Heart left ventricle (tissue), 13 donors: ENCODE measurements around the gene PAPOLA.

ENCODE experiments used
- POLR2A ChIP-seq, 2 donors: fragments of 450-650 bp; IDR thresholded peaks; one replicate each; pipeline ENCODE4 v1.6.1; 2017; ENCODE audit warnings: antibody characterized with exemption in 2 of 2, mild to moderate bottlenecking in 2 of 2, moderate library complexity in 2 of 2
- TF ChIP-seq, protein P1 (sequence below), 12 donors: fragments of 200-600 bp; sonication (generic) in 4 of 12; IDR thresholded peaks; one replicate each; pipeline versions ENCODE4 v1.5.0 to v1.8.0; 2018 to 2022; ENCODE audit warnings: antibody characterized with exemption in 12 of 12, mild to moderate bottlenecking in 5 of 12
- donor health status: ischemic (EF 13 %, LVEDD 7.1; RV severe dilation, severe dysfunction).
- donor health status: DM: no; HTN: yes; CAD: no.
- donor health status: DM: no; HTN: no; CAD: no.
- donor health status: ischemic (EF 25% LVEDD 6.9; RV normal size, moderate dysfunction).
- donor health status: ischemic (EF 25% LVEDD 5.7; RV mildly dilated, moderate dysfunction).
- donor health status: ischemic (EF 35%, LVEDD 5.7; RV mildly dilated, moderate dysfunction).
- donor health status: nonischemic (EF 11% LVEDD 7.7; RV severe dilation, severe dysfunction).
- donor health status: DM: yes; HTN: yes; CAD: no.
- donor health status: PGD.
- donor health status: ischemic (EF 29% LVEDD 5.4; RV normal size, mild dysfunction).
- donor health status: nonischemic (EF 23%, LVEDD 6.1; RV moderate dilation, normal function).

DNA sequence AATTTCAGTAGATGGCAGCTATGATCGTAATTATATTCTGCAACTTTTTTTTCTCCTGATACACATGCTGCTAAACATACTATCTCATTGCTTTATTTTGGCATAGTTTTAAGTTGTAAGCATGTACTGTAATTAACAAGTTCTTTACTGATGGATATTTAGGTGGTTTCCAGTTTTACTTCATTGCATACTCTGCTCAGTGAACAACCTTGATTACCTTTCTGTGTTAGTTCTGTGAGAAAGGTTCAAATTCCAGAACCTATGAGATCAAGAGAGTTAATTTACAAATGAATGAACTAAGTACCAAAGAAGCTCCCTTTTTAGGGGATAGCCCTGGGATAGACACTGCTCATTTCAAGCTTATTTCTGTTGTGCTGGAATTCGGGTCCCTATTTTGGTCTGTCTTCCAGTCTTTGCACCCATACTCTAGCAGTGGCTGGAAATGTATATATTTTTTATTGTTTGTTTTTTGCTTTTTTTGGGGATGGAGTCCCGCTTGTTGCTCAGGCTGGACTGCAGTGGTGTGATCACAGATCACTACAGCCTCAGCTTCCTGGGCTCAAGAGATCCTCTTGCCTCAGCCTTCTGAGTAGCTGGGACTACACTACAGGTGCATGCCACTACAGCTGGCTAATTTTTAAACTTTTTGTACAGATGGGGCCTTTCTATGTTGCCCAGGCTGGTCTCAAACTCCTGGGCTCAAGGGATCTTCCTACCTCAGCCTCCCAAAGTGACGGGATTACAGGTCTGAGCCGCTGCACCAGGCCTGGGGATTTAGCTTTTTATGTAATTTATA is 10.6 kb downstream of the PAPOLA start:
- TF ChIP-seq, protein P1, sequence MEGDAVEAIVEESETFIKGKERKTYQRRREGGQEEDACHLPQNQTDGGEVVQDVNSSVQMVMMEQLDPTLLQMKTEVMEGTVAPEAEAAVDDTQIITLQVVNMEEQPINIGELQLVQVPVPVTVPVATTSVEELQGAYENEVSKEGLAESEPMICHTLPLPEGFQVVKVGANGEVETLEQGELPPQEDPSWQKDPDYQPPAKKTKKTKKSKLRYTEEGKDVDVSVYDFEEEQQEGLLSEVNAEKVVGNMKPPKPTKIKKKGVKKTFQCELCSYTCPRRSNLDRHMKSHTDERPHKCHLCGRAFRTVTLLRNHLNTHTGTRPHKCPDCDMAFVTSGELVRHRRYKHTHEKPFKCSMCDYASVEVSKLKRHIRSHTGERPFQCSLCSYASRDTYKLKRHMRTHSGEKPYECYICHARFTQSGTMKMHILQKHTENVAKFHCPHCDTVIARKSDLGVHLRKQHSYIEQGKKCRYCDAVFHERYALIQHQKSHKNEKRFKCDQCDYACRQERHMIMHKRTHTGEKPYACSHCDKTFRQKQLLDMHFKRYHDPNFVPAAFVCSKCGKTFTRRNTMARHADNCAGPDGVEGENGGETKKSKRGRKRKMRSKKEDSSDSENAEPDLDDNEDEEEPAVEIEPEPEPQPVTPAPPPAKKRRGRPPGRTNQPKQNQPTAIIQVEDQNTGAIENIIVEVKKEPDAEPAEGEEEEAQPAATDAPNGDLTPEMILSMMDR (IDR thresholded peaks at IDR 0.05): no peak
- no peak for TF ChIP-seq POLR2A (IDR thresholded peaks at IDR 0.05)
